Measurements from ENCODE around the gene EYA2.
"Not testable (repeated sequence)": the region's sequence is repeated elsewhere in the genome, so short reads cannot be mapped to it uniquely, and the experiment has no call there.

Gene EYA2

DNA sequence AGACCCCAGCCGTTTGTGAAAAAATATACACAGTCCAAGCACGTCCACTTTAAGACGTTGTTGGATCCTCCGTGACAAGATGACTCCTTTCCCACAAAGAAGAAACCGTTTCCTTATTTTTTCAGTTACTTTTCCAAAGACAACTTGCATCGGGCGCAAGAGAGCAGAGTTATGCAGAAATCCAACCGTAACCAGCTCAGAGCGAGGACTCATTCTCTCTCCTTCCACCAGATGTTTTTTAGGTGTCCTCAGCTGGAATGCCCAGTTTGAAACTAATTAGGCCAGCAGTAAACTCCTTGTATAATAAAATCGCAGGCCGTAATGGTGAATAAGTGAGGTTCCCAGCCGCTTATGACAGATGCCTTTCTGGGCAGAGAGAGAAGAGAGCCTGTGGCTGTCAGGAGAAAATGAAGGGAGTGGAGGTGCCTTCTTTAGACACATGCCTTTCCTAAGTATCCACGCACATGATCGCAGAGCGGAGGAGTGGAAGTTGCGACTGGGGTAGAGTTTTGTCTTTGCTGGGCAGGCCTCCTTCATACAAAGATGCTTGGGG lies 2.8 kb downstream of the EYA2 start:
- no peak for DNase-seq (ENCODE audit: low spot score)

GRCh38 chr20:46898423-46898822 lies 3.8 kb downstream of the EYA2 start:
- no peak for DNase-seq (ENCODE audit: low spot score)

DNA sequence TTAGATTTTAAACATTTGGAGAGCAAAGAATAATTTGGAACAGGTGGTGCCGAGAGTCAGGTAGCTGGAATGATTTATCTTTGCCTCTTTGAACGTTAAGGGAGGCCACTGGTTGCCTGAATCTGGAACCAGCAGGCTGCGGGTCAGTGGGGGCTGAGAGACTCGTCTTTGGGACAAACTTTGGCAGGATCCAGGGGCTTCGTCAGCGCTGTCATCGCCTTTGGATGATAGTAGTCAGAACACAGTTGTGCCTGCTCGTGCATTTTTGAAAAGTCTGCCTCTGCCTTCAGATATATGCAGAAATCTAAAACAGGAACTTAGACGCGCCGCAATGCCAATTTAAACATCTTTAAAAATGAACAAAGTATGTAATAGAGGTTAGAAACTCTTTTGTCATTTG lies 5.0 kb downstream of the EYA2 start:
- DNase-seq (ENCODE audit: low spot score) = no peak

DNA sequence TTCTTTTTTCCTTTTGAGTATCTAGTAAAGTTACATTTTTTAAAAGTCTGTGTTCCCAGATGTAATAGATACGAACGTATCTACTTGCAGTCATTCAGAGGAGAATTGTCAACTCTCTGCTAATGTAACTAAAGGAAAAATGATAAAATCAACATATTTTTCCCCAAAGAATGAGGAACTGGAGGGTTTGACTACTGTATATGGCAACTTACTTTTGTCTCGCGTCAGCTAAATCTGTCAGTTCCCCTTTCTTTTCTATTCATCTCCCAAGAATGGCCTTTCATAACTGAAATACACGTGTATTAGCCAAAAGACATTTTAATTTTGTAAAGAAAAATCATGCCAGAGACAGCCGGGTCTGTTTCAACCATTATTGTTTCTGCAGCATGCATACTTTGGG lies 5.4 kb downstream of the EYA2 start:
- DNase-seq (ENCODE audit: low spot score) = no peak

DNA sequence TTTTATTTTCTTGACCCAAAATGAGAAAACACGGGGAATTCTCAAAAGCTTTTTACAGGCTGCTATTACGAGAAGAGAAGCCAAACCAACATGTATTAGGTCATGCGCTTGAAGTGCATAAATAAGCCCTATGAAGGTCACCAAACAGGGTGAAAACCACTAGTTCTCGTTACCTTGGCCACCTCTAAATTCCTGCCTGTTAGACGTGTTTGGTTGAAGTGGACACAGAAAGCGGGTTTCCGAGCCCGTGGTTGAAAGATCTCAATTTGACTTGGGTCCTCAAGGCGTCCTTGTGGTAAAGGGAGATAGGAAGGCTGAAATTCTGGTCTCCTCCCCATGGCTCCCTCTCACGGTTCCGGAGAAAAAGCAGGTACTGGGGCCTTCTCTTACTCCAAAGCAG lies 6.2 kb downstream of the EYA2 start:
- no peak for DNase-seq (ENCODE audit: low spot score)

GRCh38 chr20:46901638-46902037 lies 7.0 kb downstream of the EYA2 start:
- DNase-seq (ENCODE audit: low spot score) = no peak

DNA sequence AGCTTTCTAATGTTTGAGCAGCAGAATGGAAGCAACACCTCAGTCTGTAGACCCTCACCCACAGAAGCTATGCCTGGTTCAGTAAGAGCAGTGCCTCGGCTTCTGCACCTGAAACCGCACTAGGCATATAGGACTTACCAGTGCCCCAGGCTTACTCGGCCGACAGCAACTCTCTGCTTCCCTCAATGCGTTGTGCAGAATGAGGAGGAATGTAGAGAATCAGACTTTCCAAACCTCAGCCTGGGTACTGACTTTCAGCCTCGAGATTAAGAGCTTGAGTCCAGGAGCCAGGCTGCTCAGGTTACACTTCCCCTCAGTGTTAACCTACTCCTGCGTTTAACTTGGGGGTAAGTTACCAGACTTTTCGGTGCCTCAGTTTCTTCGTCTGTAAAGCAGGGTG lies 8.6 kb downstream of the EYA2 start:
- DNase-seq (ENCODE audit: low spot score) = no peak

DNA sequence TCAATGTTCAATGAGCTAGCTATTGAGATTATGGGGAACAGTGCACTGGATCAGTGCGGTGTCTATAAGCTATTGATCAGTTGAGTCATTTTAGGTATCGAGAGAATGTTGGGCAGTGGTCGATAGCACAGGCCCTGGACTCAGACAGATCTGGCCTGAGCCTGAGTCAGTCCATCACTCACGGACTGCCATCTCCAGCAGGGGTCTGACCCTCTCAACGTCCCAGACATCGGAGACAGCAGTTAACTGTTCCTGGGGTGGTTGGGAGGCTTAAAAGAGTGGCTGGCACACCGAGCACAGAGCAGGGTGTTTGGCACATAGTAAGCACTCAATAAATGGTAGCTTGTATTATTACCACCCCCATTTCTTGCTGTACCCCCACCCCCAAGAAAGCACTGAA lies 9.3 kb downstream of the EYA2 start:
- DNase-seq (ENCODE audit: low spot score) = no peak

DNA sequence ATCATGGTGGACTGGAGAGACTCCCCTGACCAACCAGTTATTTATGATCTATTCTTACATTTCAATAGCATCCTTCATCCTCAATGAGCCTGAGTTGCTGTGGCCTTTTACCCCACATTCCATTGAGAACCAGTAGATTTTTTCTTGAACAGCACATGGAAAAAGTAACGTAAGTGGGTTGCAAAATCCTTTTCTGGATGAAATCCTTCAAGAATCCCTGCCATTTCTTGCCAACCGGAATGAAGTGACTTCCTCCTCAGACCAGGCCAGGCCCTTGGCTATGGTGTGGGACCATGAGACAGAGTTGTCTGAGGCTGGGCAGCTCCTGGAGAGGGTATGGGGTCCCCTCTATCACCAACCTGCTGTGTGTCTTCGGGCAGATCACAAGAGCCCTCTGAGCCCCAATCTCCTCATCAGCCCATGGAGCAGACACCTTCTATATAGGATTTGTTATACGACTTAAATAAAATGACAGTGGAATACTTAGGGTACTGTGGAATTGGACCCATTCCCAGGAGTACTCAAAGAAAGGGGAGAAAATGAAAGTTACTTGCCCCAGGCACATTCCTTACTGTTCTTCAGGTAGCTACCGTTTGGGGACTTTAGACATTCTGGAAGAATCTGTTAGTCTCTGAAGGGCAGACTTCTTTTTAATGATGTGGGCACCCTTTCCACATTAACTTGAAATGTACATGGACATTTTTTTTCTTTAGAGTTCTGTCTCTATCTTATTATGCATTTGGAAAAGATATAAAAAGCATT lies 10.9 kb downstream of the EYA2 start:
- no peak for DNase-seq (ENCODE audit: low spot score)

DNA sequence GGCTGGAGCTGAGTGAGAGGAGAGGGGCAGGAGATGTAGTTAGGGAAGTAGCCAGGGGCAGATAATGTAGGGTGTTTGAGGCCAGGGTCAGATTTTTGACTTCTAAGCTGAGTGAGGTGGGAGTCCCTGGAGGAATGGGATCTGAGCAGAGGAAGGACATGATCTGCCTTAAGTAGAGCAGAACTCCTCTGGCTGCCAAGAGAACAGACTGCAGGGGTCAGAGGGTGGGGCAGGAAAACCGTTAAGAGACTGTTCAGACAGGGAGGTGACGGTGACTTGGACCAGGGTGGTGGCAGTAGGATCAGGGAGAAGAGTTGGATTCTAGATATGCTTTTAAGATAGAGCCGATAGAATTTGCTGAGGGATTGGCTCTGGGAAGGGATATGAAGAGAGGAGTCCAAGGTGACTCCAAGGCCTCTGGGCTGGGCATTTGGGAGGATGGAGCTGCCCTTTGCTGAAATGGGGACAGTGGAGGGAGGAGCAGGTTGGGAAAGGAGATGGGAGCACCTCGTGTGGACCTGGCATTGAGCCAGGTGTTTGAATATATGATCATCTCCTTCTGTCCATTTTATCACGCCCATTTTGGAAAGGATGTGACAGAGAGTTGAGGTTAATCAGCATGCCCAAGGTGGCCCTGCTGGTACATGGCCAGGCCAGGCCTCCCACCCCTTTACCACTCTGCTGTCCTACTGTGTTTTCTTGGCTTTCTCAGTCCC lies 18.8 kb downstream of the EYA2 start:
- no peak for DNase-seq (ENCODE audit: low spot score)

DNA sequence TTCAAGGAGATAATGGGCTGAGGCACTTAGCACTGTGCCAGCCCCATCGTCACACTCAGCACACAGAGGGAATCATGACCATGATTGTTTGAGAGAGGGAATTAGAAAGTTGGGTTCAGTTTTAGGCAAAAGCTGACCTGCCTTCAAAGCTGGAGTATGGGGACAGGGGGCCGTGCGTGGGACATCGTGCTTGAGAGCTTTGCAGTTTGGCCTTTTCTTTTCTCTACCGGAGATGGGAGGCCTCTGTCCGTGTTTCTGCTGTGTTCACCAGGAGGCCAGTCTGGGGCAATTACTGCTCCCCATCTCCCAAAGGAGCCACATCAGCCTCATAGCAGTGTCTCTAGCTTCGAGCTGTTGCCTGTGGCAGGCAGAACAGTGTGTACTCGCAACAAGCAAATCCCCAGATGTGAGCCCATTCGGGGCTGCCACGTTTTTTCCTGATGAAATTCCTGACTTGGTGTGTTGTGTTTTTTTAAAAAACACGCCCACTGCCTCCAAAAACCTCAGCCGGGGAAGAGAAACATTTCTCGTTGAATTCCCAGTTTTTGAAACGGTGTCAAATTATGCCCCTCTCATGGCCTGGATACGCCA lies 20.2 kb downstream of the EYA2 start:
- no peak for DNase-seq (ENCODE audit: low spot score)

DNA sequence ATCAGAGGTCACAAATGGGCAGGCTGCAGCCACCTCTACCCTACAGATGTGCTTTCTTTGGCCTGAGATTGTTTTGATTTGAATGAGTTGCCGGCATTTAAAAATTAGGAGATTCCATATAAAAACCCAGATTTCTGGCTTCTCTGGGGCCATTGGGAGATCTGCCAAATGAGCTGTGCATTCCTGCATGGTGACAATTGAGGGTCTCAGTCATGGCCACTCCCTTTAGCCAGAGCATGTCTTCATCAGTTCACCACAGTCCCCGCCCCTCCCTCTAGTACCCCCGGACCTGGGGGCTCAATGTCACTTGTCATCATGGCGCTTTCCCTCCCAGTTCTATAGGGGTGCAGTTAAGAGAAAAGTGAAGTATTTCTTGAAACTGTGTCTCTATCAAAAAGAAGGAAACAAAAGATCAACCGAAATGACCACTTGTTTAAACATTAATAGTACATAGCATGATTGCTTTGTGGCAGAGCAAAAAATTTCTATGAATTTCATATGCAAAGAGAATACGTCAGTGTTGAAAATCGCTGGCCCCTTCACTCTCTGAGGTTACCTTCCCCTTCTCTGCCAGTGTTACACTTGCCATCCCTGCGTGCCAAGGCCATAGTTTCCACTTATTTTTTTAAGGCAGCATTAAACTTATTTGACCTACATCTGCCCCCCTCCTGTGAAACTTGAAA lies 21.1 kb downstream of the EYA2 start:
- DNase-seq (ENCODE audit: low spot score) = no peak

DNA sequence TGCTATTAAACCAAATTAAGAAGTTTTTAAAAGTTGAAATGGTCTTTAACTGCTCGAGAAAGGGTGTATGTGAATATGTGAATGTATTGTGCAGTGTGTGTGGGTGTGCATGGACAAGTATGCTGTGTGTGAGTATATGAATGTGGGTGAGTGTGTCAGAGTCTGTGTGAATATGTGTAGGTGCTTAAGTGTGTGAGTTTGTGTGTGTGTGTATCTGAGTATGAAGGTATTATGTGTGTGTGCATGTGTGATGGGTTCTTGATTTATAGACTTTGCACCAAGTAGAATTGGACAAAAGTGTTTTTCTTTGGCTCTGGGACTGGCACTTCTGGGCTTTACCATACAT lies 21.6 kb downstream of the EYA2 start:
- DNase-seq (ENCODE audit: low spot score) = no peak

DNA sequence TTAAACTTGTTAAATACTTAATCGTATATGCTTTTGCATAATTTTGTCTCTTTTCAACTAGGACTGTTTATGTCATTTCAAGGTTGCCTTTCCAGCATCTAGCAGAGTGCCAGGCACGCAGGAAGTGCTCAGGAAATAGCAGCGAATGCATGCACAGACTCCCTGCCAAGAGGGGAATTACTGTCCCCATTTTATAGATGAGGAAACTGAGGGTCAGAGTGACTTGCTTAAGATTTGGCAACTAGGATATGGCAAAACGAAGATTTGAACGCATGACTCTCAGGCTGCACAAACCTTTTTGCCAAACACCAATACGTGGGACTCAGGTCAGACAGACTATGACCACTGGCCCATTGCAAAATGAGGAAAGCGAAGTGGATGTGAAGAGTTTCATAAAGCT lies 22.5 kb downstream of the EYA2 start:
- no peak for DNase-seq (ENCODE audit: low spot score)

GRCh38 chr20:46920114-46920513 lies 25.5 kb downstream of the EYA2 start:
- DNase-seq (ENCODE audit: low spot score) = no peak

GRCh38 chr20:46922841-46923240 lies 28.2 kb downstream of the EYA2 start:
- not testable (repeated sequence) for DNase-seq (ENCODE audit: low spot score)

GRCh38 chr20:46923550-46923949 lies 28.9 kb downstream of the EYA2 start:
- no peak for DNase-seq (ENCODE audit: low spot score)

GRCh38 chr20:46928580-46929132 lies 34.0 kb downstream of the EYA2 start:
- DNase-seq (ENCODE audit: low spot score) = no peak

- DNase-seq (ENCODE audit: low spot score) = no peak
Measured at GRCh38 chr20:46929902-46930301, 35.3 kb downstream of the EYA2 start.

DNA sequence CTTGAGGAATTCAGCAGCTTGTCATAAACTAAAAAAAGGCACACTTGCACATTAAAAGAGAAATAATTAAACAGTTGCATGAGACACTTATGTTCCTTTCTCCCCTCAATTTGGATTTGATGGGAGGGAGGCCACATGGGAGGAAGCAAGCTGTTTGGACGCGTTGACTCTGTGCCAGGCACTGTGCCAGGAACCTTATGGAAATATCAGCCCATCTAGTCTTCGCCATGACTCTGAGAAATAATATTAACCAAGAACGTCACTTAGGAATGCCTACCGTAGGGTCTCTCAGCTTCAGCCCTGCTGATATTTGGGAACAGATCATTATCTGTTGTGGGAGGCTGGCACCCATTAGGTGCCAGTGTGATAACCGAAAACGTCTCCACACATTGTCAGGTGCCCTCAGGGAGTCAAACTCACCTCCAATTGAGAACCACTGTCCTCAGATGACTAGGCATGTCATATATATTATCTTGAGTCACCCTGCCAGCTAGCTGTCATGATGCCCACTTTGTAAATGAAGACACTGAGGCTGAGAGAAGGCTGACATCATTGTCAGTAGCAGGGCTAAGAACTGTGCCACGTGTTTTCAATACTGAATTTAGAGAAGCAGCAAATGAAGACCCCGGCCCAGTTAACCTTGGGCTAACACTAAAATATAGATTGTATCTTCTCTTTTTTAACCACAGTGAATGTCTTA lies 36.1 kb downstream of the EYA2 start:
- no peak for DNase-seq (ENCODE audit: low spot score)

DNA sequence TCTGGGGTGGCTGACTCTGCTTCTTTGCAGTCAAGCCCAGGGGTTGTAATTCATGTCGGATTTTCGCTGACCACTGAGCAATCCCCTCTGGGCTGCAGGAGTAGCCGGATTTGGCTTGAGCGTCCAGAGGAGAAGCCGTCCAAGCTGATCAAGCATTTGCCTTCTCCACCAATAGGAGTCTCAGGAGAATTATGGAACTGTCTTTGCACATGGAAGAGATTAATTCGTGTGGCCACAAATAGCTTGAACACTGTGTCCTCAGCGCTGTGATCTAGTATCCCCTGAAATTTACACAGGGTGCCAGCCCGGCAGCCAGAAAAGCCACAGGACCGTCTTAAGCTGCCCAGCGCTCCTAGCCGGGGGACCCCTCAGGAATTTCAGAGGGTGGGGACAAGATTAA lies 37.1 kb downstream of the EYA2 start:
- no peak for DNase-seq (ENCODE audit: low spot score)

DNA sequence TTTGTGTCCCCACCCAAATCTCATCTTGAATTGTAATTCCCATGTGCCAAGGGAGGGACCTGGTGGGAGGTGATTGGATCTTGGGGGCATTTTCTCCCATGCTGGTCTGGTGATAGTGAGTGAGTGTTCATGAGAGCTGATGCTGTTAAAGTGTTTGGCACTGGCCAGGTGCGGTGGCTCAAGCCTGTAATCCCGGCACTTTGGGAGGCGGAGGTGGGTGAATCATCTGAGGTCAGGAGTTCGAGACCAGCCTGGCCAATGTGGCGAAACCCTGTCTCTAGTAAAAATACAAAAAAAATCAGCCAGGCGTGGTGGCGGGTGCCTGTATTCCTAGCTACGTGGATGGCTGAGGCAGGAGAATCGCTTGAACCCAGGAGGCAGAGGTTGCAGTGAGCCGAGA lies 37.8 kb downstream of the EYA2 start:
- DNase-seq (ENCODE audit: low spot score) = not testable (repeated sequence)
